ENCODE results near the gene PCYT1B. TPM values are rescaled to one million over a fixed set of nuclear protein-coding genes. Genes with fewer than 3 reads are reported as not detected.

PCYT1B gene
- total RNA-seq, 1 donor from 2014 or later: 0.21 TPM

GRCh38 chrX:24603191-24603590, 44.0 kb downstream of the PCYT1B start:
- Histone ChIP-seq H3K4me1 (no peaks in the 10 kb centered on the region), H3K36me3 (no peaks in the 10 kb centered on the region), H3K4me3 (no peak overlapping the region), H3K27me3 (no peaks in the 10 kb centered on the region), H3K9me3 (no peaks in the 10 kb centered on the region), H3K27ac (no peak overlapping the region)
- intact Hi-C loops (cut with DNase I): no loop called here
- no peak for DNase-seq (ENCODE audit: low spot score in 2 of 2)
- TF ChIP-seq CTCF (IDR thresholded peaks at IDR 0.05): no peak

GRCh38 chrX:24601858-24602257, 45.3 kb downstream of the PCYT1B start:
- H3K4me1 ChIP-seq: no peaks in the 10 kb centered on the region
- DNase-seq (ENCODE audit: low spot score in 2 of 2): no peak
- intact Hi-C loops (cut with DNase I): no loop called here
- H3K27me3 ChIP-seq: no peaks in the 10 kb centered on the region
- no peaks in the 10 kb centered on the region for H3K9me3 ChIP-seq
- no peak overlapping the region for H3K27ac ChIP-seq
- no peak for TF ChIP-seq CTCF (IDR thresholded peaks at IDR 0.05)
- H3K36me3 ChIP-seq: no peaks in the 10 kb centered on the region
- H3K4me3 ChIP-seq: no peak overlapping the region

- no peak for TF ChIP-seq CTCF (IDR thresholded peaks at IDR 0.05)
- intact Hi-C loops (cut with DNase I): no loop called here
- H3K9me3 ChIP-seq: no peaks in the 10 kb centered on the region
- H3K4me3 ChIP-seq: no peak overlapping the region
- H3K4me1 ChIP-seq: no peaks in the 10 kb centered on the region
- H3K27ac ChIP-seq: no peak overlapping the region
- H3K36me3 ChIP-seq: no peaks in the 10 kb centered on the region
- DNase-seq (ENCODE audit: low spot score in 2 of 2): no peak
- no peaks in the 10 kb centered on the region for H3K27me3 ChIP-seq
Observed at GRCh38 chrX:24594501-24594900, 52.6 kb downstream of the PCYT1B start.

- intact Hi-C loops (cut with DNase I): no loop called here
- Histone ChIP-seq H3K27me3 (no peaks in the 10 kb centered on the region), H3K4me1 (no peaks in the 10 kb centered on the region), H3K9me3 (no peaks in the 10 kb centered on the region), H3K36me3 (no peaks in the 10 kb centered on the region), H3K4me3 (no peak overlapping the region), H3K27ac (no peak overlapping the region)
- no peak for DNase-seq (ENCODE audit: low spot score in 2 of 2)
- no peak for TF ChIP-seq CTCF (IDR thresholded peaks at IDR 0.05)
Observed at GRCh38 chrX:24590111-24590510, 57.0 kb downstream of the PCYT1B start.

GRCh38 chrX:24577091-24577490, 70.1 kb downstream of the PCYT1B start:
- Histone ChIP-seq H3K27ac (no peak overlapping the region), H3K4me3 (no peak overlapping the region), H3K4me1 (no peaks in the 10 kb centered on the region), H3K9me3 (no peaks in the 10 kb centered on the region), H3K27me3 (no peaks in the 10 kb centered on the region), H3K36me3 (no peaks in the 10 kb centered on the region)
- intact Hi-C loops (cut with DNase I): no loop called here
- no peak for TF ChIP-seq CTCF (IDR thresholded peaks at IDR 0.05)
- no peak for DNase-seq (ENCODE audit: low spot score in 2 of 2)

GRCh38 chrX:24575496-24575895, 71.7 kb downstream of the PCYT1B start:
- intact Hi-C loops (cut with DNase I): no loop called here
- no peaks in the 10 kb centered on the region for H3K27me3 ChIP-seq
- H3K36me3 ChIP-seq: no peaks in the 10 kb centered on the region
- no peak for DNase-seq (ENCODE audit: low spot score in 2 of 2)
- no peaks in the 10 kb centered on the region for H3K9me3 ChIP-seq
- H3K4me1 ChIP-seq: no peaks in the 10 kb centered on the region
- no peak overlapping the region for H3K27ac ChIP-seq
- no peak for TF ChIP-seq CTCF (IDR thresholded peaks at IDR 0.05)
- H3K4me3 ChIP-seq: no peak overlapping the region
